HG02610 (cell line): ENCODE data around the gene EDIL3.
A peak's percentile ranks its signal among the peaks of the same experiment; 100 is the strongest.

ENCODE experiments used
- ATAC-seq: cut with Tn5 transposase; IDR thresholded peaks from one replicate; pipeline ENCODE4 v1.9.1; 2021; ENCODE audit warnings: mild to moderate bottlenecking, moderate library complexity; ENCODE audit not compliant: unreplicated experiment

EDIL3 gene

DNA sequence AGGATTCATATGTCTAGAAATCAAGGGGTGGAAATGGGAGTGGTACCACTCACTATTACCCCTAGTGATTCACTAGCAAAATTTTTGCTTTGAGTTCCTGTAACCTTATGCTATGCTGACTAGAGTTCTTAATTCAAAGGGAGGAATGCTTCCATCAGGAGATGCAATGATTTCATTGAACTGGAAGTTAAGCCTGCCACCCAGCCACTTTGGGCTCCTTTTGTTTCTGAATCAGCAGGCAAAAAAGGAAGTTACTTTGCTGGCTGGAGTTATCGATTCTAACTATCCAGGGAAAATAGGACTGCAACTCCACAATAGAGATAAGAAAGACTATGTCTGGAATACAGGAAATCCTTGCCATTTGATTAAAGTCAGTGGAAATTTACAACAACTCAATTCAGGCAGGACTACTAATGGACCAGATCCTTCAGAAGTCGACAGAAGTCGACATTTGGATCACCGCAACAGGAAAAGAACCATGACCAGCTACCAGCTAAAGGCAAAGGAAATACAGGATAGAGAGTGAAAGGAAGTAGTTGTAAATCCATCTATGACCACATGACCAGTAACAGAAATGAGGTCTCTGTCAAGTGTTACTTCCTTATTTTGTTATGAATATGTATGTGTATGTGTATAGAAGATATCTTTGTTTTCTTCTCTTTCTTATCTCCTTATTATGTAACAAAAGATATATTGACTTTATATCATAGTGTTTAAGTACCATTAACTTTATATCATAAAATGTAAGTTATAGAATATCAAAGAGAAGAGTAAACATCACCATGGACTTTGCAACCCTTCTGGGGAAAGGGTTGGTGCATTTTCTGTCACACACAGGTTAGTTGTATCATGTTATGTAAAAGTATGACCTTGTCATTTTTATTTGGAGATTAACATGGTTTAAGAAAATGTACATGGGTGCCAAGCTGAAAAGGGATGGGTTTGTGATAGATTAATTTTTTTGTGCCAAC, 465.3 kb downstream of the EDIL3 start:
- no peak for ATAC-seq

GRCh38 chr5:83917261-83917908, 467.3 kb downstream of the EDIL3 start:
- ATAC-seq, result no peak

DNA sequence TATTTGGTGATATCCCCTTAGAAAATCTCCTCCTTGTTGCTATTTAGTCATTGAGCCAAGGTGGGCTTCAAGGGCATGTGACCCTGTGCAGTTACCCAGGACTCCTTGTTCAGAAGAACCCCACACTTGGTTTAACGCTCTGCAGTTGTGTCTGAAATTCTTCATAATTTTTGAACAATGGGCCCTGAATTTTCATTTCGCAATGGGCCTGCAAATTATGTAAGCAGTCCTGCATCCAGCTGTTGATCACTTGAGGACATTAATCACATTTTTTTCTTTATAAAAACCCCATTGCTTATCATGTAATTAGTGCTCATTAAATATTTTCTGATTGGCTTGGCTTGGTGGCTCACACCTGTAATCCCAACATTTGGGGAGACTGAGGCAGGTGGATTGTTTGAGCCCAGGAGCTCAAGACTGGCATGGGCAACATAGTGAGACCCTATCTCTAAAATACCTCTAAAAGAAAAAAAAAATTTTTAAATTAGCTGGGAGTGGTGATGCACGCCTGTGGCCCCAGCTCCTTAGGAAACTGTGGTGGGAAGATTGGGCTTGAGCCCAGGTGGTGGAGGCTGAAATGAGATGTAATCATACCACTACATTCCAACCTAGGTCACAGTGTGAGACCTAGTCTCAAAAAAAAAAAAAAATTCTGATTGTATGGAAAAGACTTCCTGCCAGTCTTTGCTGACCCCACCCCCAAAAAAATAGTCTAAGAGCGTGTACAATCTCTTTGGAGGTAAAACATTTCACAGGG, 469.8 kb downstream of the EDIL3 start:
- ATAC-seq, result no peak

GRCh38 chr5:83914199-83914598, 470.5 kb downstream of the EDIL3 start:
- ATAC-seq, result no peak

DNA sequence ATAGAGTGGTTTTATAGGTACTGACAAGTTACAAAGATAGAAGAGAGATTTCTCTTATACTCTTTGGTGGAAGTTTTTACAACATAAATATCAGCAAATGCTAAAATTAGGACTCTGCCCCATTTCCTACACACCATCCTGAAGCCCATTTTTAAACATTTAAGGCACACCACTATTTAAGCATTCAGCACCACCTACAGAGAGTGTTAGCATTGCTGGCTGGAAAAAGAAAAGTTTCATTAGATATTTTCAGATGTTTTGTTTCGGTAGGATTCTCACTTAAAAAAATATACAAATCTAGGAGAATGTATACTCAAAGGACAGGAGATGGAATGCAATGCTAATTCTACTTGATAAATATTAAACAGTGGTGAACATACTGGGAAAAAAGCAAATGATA, 471.1 kb downstream of the EDIL3 start:
- ATAC-seq, result no peak

GRCh38 chr5:83911367-83911919, 473.2 kb downstream of the EDIL3 start:
- peak; percentile 64 for ATAC-seq

DNA sequence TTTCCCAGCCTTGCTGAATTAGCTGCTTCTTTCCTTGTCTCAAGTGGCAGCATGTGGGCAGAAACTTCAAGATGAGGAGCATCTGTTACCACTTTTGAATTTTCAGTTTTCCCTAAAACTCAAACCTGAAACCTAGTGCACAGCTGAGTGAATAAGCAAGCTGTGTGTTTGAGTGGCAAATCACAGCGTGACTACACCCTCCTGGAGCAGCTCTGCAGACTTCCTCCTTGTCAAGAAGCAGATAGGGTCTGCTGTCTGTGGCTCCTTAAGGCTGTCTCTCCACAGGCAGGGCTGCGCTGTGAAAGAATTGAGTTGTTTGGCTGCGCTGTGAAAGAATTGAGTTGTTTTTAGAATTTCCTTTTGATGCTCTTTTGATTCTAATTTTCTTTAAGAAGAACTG, 484.4 kb downstream of the EDIL3 start:
- ATAC-seq, result no peak

- ATAC-seq, result no peak
Measured at GRCh38 chr5:83899326-83899970, 485.2 kb downstream of the EDIL3 start.

DNA sequence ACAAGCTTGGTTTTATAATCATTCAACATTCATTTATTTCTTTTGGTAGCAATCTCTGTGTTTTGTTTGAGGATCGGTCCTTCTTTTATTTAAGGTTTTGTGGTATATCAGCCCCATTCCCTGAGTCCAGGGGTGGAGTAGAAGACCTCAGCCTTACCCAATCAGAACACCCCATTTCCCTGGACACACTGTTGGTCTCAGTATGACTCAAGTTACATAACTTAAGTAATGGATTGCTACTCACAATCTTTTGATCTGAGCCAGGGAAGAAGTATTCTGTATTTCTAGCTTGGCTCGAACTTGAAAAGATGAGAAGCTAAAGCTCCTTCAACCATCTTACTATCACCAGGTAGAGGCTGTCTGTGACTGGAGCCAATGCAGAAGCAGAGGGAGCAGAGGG, 488.8 kb downstream of the EDIL3 start:
- ATAC-seq, result no peak

- no peak for ATAC-seq
Measured at GRCh38 chr5:83891261-83891660, 493.4 kb downstream of the EDIL3 start.
